Measurements from ENCODE around the gene PRG2. TPM values are rescaled to one million over a fixed set of nuclear protein-coding genes. Genes with fewer than 3 reads are reported as not detected.

The PRG2 gene
- total RNA-seq, 2 donors from 2014 or later: 0.54 TPM; not detected in 1

DNA sequence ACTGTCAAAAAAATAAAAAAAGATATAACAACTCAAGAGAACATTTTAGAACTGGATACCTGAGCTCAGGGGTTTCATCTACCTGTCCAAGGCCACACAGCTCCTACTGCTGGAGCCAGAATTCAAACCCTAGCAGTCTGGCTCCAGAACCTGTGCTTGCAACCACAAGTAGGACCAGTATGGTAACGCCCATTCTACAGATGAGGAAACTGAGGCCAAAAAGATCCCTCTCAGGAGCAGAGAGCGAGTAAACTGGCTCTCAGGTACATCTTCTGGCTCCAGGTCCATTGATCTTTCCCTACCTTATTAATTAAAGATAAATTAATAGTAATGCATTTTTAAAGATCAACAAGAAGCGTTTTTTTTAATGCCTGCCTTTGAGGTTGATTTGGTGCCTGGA, 33.1 kb downstream of the PRG2 start:
- H3K27me3 ChIP-seq (replicated peaks; ENCODE audit: insufficient read depth): no peaks in the 10 kb centered on the region
- ATAC-seq (ENCODE audit: insufficient number of reproducible peaks, low FRiP score, low read depth) (no peak), DNase-seq (ENCODE audit: low spot score) (no peak)
- TF ChIP-seq, protein P1, sequence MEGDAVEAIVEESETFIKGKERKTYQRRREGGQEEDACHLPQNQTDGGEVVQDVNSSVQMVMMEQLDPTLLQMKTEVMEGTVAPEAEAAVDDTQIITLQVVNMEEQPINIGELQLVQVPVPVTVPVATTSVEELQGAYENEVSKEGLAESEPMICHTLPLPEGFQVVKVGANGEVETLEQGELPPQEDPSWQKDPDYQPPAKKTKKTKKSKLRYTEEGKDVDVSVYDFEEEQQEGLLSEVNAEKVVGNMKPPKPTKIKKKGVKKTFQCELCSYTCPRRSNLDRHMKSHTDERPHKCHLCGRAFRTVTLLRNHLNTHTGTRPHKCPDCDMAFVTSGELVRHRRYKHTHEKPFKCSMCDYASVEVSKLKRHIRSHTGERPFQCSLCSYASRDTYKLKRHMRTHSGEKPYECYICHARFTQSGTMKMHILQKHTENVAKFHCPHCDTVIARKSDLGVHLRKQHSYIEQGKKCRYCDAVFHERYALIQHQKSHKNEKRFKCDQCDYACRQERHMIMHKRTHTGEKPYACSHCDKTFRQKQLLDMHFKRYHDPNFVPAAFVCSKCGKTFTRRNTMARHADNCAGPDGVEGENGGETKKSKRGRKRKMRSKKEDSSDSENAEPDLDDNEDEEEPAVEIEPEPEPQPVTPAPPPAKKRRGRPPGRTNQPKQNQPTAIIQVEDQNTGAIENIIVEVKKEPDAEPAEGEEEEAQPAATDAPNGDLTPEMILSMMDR (IDR thresholded peaks at IDR 0.05): no peak
- no peaks in the 10 kb centered on the region for H3K36me3 ChIP-seq
- no peaks in the 10 kb centered on the region for H3K9me3 ChIP-seq
- no peaks in the 10 kb centered on the region for H3K4me1 ChIP-seq (ENCODE audit: control insufficient read depth in 1 of 2, low read depth in 2 of 2)
- no peak overlapping the region for H3K4me3 ChIP-seq
- H3K27ac ChIP-seq: no peak overlapping the region

DNA sequence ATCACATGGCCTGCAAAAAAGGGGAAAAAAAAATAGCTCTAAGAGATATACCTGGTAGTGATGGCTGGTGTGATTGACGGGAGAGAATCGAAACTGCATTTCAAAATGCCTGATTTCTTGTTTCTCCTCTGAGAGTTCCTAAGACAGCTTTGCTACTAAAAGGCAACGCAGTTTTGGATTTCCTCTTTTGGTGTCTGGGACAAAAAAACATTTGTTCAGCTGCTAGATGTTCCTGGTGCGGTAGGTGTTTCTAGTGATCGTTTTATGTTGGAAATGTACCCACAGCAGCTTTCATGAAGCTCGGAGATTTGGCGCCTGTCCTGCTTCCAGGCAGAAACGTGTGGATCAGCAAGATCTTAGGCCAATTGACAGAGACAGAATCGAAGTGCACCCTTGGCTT, 34.2 kb downstream of the PRG2 start:
- H3K27me3 ChIP-seq (replicated peaks; ENCODE audit: insufficient read depth): no peaks in the 10 kb centered on the region
- ATAC-seq (ENCODE audit: insufficient number of reproducible peaks, low FRiP score, low read depth) (no peak), DNase-seq (ENCODE audit: low spot score) (no peak)
- H3K4me1 ChIP-seq (ENCODE audit: control insufficient read depth in 1 of 2, low read depth in 2 of 2): no peaks in the 10 kb centered on the region
- no peaks in the 10 kb centered on the region for H3K36me3 ChIP-seq
- H3K9me3 ChIP-seq: no peaks in the 10 kb centered on the region
- H3K4me3 ChIP-seq: no peak overlapping the region
- no peak overlapping the region for H3K27ac ChIP-seq
- TF ChIP-seq, protein P1 (IDR thresholded peaks at IDR 0.05): no peak

DNA sequence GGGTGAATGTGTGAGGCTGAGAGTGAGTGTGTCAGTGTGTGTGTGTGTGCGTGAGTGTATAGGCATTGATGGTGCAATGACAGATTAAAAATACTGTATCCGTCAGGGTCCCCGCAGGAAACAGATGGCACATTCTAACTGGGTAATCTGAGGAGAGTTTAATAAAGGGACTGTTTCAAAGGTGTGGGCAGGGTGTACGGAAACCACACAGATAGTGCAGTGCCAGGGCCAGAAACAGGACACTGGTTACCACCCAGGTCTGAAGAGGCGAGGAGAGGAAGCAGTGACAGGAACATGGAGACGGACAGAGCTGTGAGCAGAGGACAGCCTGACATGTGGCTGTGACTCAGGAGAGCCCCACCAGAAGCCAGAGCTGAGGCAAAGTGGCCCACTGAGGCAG, 35.8 kb downstream of the PRG2 start:
- Histone ChIP-seq H3K9me3 (no peaks in the 10 kb centered on the region), H3K4me1 (ENCODE audit: control insufficient read depth in 1 of 2, low read depth in 2 of 2) (no peaks in the 10 kb centered on the region), H3K4me3 (no peak overlapping the region), H3K36me3 (no peaks in the 10 kb centered on the region), H3K27ac (no peak overlapping the region), H3K27me3 (replicated peaks; ENCODE audit: insufficient read depth) (no peaks in the 10 kb centered on the region)
- DNase-seq (ENCODE audit: low spot score) (no peak), ATAC-seq (ENCODE audit: insufficient number of reproducible peaks, low FRiP score, low read depth) (no peak)
- TF ChIP-seq, protein P1 (IDR thresholded peaks at IDR 0.05): no peak

DNA sequence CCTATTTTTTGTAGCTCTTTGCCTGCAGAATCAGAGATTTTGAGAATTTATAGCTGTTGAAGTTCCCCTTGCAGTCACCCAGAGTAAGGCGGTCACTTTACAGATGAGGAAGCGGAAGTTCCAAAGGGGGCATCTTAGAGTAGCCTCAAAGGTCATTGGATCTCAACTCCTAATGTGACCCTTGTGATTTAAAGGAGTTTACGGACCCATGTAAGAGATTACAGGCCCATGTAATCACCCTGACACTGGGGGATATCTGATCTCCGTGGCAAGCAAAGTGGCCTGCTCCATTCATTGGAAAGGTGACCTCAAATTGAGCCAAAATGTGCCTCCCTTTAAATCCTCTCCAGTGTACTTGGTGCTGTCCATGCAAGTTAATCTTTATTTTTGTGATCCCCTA, 36.6 kb downstream of the PRG2 start:
- Histone ChIP-seq H3K9me3 (no peaks in the 10 kb centered on the region), H3K4me1 (ENCODE audit: control insufficient read depth in 1 of 2, low read depth in 2 of 2) (no peaks in the 10 kb centered on the region), H3K4me3 (no peak overlapping the region), H3K27ac (no peak overlapping the region), H3K27me3 (replicated peaks; ENCODE audit: insufficient read depth) (no peaks in the 10 kb centered on the region), H3K36me3 (no peaks in the 10 kb centered on the region)
- TF ChIP-seq, protein P1 (IDR thresholded peaks at IDR 0.05): no peak
- no peak for ATAC-seq (ENCODE audit: insufficient number of reproducible peaks, low FRiP score, low read depth)
- no peak for DNase-seq (ENCODE audit: low spot score)

DNA sequence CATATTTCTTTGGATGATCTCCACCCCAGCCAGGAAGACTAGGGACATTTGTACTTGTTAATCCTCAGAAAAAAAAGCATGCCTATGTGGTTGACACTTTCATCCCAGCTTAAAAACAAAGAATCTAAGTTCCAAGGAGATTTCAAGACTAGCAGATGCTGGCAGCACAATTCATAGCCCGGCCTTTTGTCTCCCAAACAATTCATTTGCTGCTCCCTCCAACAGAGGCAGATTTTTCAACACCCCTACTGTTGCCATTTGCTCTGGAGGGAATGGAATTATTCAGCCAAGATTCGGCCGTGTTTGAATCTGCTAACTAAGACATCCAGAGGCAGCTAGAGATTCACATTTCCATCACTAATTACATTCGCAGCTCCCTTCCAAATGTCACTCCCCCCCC, 37.0 kb downstream of the PRG2 start:
- Histone ChIP-seq H3K27me3 (replicated peaks; ENCODE audit: insufficient read depth) (no peaks in the 10 kb centered on the region), H3K4me1 (ENCODE audit: control insufficient read depth in 1 of 2, low read depth in 2 of 2) (no peaks in the 10 kb centered on the region), H3K36me3 (no peaks in the 10 kb centered on the region), H3K4me3 (no peak overlapping the region), H3K27ac (no peak overlapping the region), H3K9me3 (no peaks in the 10 kb centered on the region)
- TF ChIP-seq, protein P1 (IDR thresholded peaks at IDR 0.05): no peak
- DNase-seq (ENCODE audit: low spot score) (no peak), ATAC-seq (ENCODE audit: insufficient number of reproducible peaks, low FRiP score, low read depth) (no peak)

Data from thoracic aorta (tissue), 2 donors.